H1 (cell line): ENCODE results near the gene HERC4. TPM values are rescaled to one million over a fixed set of nuclear protein-coding genes. Genes with fewer than 3 reads are reported as not detected.

Source experiments
- CTBP2 ChIP-seq: IDR thresholded peaks from 2 replicates; pipeline ENCODE4 v1.7.0; 2011; ENCODE audit warnings: borderline replicate concordance, mild to moderate bottlenecking, moderate library complexity, mixed read lengths, low read length; ENCODE audit not compliant: insufficient read depth, insufficient read length
- JUN ChIP-seq: IDR thresholded peaks from 2 replicates; pipeline ENCODE4 v1.6.1; 2011; ENCODE audit warnings: low read depth, mild to moderate bottlenecking, improper control_type of control experiment, low read length
- JUND ChIP-seq: IDR thresholded peaks from 2 replicates; pipeline ENCODE4 v1.6.1; 2011; ENCODE audit warnings: mild to moderate bottlenecking, improper control_type of control experiment, low read length
- SIN3A ChIP-seq, 2 experiments: IDR thresholded peaks in 1 of 2; conservative IDR thresholded peaks in 1 of 2; 2 replicates each; pipeline ENCODE4 v1.6.1; 2011 to 2012; ENCODE audit warnings: low read length in 2 of 2, improper control_type of control experiment in 1 of 2, low read depth in 1 of 2, mild to moderate bottlenecking in 1 of 2
- SP1 ChIP-seq: IDR thresholded peaks from 2 replicates; pipeline ENCODE4 v1.6.1; 2011; ENCODE audit warnings: low read depth, low read length
- polyA plus RNA-seq, 7 experiments: library from polyadenylated mRNA; depleted of rRNA in 3 of 7; stranded (reverse) in 5 of 7; unstranded in 2 of 7; fragments of >200 nt in 5 of 7; fragments of 200-250 nt in 2 of 7; gene quantifications; 1 replicate in 5 of 7; 2 replicates in 1 of 7; 4 replicates in 1 of 7; pipeline versions ENCODE4 v1.2.1 to v1.2.3, GENCODE V29; 2011 to 2013; ENCODE audit warnings: missing spikeins in 2 of 7, mixed read lengths in 2 of 7
- total RNA-seq: library from RNA; stranded (reverse); fragmentation: NEBNext Ultra II Directional; extraction: Animal tissue kit (Norgen Biotek cat#: 25700); gene quantifications from 2 replicates; pipeline ENCODE4 v1.2.1, GENCODE V29; 2021

Gene HERC4
- total and polyA plus RNA-seq, 2 of the 8 experiments (the other 6 are each of a cell fraction or from before 2014, with no cell fraction given): 7.5 to 44.0 TPM

- no peak for TF ChIP-seq SP1
- TF ChIP-seq SIN3A (conservative IDR thresholded peaks at IDR 0.05 in 1 of 2, IDR thresholded peaks at IDR 0.05 in 1 of 2; ENCODE audit: low read depth in 1 of 2, low read length in 2 of 2): no peak
- TF ChIP-seq JUN: no peak
- no peak for TF ChIP-seq CTBP2
- no peak for TF ChIP-seq JUND
Measured at GRCh38 chr10:67925449-67926005, 149.6 kb downstream of the HERC4 start (continued).
